NCI-H2227 (cell line): ENCODE measurements around the gene AGAP1.

Experiments
- DNase-seq: peaks from one replicate; lab custom pipeline; 2025; ENCODE audit not compliant: unreplicated experiment; lab: John Stamatoyannopoulos, UW

Gene AGAP1

GRCh38 chr2:236014408-236015131 is 520.7 kb downstream of the AGAP1 start:
- no peak for DNase-seq

DNA sequence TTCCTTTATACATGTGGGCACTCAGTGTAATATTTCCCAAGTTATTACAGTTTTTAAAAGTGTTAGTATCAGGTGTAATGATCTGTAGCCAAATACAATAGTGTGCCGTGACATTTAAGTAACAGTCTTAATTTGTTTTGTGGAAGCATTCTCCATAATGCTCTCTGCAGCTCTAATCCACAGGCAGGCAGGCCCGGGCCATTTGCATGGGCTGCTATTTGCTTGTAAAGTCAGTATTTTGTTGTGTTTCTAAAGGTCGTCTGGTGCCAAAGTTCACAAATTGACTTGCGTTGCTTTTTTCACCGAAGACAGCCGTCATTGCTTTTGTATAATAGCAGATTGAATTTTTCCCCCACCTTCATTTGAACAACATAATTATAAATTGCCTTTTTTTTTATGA is 521.3 kb downstream of the AGAP1 start:
- no peak for DNase-seq

DNA sequence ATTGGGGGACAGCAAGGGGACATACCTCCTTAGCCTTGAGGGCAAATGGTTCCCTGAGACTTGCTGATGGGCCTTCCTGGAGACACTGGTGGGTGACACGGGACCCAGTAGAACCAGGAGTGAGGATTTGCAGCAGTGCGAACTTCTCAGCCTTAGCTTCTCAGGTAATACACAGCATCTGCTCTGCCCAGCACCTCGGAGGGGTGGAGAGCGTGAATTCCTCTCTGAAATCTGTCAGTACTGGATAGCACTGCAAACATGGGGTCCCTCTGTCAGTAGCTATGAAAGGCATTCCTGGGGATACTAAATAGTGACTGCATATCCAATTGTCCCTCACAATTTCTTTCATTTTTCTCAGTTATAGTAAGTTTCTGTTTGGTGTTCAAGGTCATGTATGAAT is 522.7 kb downstream of the AGAP1 start:
- no peak for DNase-seq

- DNase-seq = no peak
Measured at GRCh38 chr2:236017446-236017845, 523.6 kb downstream of the AGAP1 start.

- DNase-seq = no peak
Measured at GRCh38 chr2:236019434-236019833, 525.6 kb downstream of the AGAP1 start.

GRCh38 chr2:236021499-236022057 is 527.7 kb downstream of the AGAP1 start:
- no peak for DNase-seq

GRCh38 chr2:236022128-236022527 is 528.3 kb downstream of the AGAP1 start:
- no peak for DNase-seq

- DNase-seq = no peak
Measured at GRCh38 chr2:236025892-236026291, 532.0 kb downstream of the AGAP1 start.

DNA sequence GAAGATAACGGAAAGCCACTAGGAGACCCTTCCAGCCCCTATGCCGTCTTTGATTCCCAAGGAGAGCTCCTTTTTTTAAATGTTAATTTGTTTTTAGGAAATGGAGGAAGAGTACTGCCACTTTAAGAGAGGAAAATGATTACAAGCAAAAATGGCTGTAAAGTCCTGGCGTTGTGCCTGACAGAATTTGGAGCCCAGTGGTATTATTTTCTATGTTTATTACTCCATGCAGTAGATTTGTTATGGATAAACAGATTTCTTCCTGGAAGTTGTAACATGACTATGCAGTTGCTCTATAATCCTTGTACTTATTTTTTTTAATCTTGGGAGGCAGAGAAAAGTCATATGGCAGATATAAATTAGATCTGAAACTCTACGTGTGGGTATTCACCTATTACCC is 533.0 kb downstream of the AGAP1 start:
- DNase-seq = no peak

GRCh38 chr2:236028066-236028465 is 534.2 kb downstream of the AGAP1 start:
- DNase-seq = no peak

- DNase-seq = no peak
Measured at GRCh38 chr2:236033462-236033861, 539.6 kb downstream of the AGAP1 start.

- no peak for DNase-seq
Measured at GRCh38 chr2:236034974-236035373, 541.1 kb downstream of the AGAP1 start.

DNA sequence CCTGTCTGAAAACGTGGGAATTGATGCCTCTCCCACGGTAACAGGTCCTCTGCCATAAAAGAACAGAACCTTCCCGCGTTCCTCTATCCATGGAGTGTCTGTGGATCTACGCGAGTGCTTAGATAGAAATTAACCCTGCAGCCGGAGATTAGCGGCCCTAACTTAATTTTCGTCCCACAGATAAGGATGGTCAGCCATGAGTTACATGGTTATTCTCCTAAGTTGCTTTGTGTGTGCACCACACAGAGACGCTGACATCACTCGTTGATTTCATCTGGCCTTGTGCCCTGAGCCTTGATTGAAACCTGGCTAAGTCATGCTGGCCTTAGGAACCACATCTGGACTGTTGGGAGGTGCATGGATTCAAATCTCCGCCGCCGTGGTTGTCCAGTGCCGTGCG is 542.2 kb downstream of the AGAP1 start:
- DNase-seq = no peak

GRCh38 chr2:236038096-236038495 is 544.3 kb downstream of the AGAP1 start:
- no peak for DNase-seq

- DNase-seq = no peak
Measured at GRCh38 chr2:236040600-236041328, 546.9 kb downstream of the AGAP1 start.

- DNase-seq = no peak
Measured at GRCh38 chr2:236041616-236042015, 547.8 kb downstream of the AGAP1 start.

DNA sequence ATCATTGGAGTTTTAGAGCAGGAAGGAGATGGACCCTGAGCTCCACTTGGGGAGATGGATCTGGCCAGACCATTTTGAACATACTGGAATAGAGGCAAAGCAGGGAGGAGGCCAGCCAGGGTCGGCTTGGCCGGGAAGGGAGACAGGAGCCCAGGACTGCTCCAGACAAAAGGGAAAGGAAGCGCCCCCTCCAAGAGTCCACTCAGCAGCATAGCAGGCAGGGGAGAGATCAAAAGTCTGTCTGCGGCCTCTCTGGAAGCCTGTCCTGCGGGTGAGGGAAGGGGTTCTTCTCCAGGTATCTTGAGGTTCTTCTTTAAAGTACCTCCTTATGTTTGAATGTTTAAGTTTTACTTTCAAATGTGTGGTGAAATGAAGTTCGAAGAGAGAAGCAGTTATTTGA is 548.2 kb downstream of the AGAP1 start:
- DNase-seq = no peak

GRCh38 chr2:236044191-236044590 is 550.3 kb downstream of the AGAP1 start:
- DNase-seq = no peak

GRCh38 chr2:236045251-236046235 is 551.7 kb downstream of the AGAP1 start:
- DNase-seq = no peak

DNA sequence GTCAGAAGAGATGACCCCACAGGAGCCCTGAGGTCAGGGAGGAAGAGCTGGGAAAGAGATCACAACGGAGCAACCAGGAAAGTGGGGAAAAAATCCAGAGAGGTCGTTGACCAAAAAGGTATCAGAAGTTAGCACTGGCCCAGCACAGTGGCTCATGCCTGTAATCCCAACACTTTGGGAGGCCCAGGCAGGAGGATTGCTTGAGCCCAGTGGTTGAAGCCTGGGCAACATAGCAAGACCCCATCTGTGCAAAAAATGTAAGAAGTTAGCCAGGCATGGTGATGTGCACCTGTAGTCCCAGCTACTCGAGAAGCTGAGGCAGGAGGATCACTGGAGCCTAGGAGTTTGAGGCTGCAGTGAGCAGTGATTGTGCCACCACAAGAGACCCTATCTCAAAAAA is 552.9 kb downstream of the AGAP1 start:
- no peak for DNase-seq

GRCh38 chr2:236047176-236047575 is 553.3 kb downstream of the AGAP1 start:
- no peak for DNase-seq
